B cell (primary cell): ENCODE measurements around the gene KAT2A. TPM values are rescaled to one million over a fixed set of nuclear protein-coding genes. Genes with fewer than 3 reads are reported as not detected.
A peak's percentile ranks its signal among the peaks of the same experiment; 100 is the strongest.

Source experiments
- ATAC-seq: fragments of 200-7000 bp; cut with Tn5 transposase; one replicate; pipeline ENCODE4 v1.10.0; 2021; ENCODE audit warnings: low read depth, mild to moderate bottlenecking, moderate number of reproducible peaks, moderate library complexity
- CTCF ChIA-PET: fragments of 350-600 bp; sonication (Branson Sonifier 250); formaldehyde crosslinking; loops from one replicate; lab custom pipeline; 2021; ENCODE audit warnings: antibody characterized with exemption, inconsistent platforms; lab: Charles Lee
- POLR2A ChIA-PET: fragments of 350-600 bp; sonication (Branson Sonifier 250); formaldehyde crosslinking; loops from one replicate; lab custom pipeline; 2021; ENCODE audit warnings: antibody characterized with exemption; lab: Charles Lee
- DNase-seq: peaks from one replicate; pipeline ENCODE4 v3.0.0; 2013
- H2AFZ ChIP-seq: 2 replicates; pipeline ENCODE4 v1.6.1; 2012; ENCODE audit warnings: mild to moderate bottlenecking, low read depth, low read length; ENCODE audit not compliant: insufficient read depth, poor library complexity, severe bottlenecking
- H3K27ac ChIP-seq, 2 donors: 1 replicate in 1 of 2; 2 replicates in 1 of 2; pipeline ENCODE4 v1.5.1; 2012 to 2013; ENCODE audit warnings: low read length in 2 of 2, mild to moderate bottlenecking in 2 of 2, moderate library complexity in 1 of 2
- H3K27me3 ChIP-seq, 4 experiments: fragments of 200-600 bp in 1 of 4; sonication (generic) in 1 of 4; replicated peaks in 1 of 4; 1 replicate in 2 of 4; 2 replicates in 2 of 4; pipeline versions ENCODE4 v1.6.1 to v1.7.0; 2013 to 2016; ENCODE audit warnings: low read length in 3 of 4, mild to moderate bottlenecking in 2 of 4, mixed read lengths in 1 of 4, moderate library complexity in 1 of 4; ENCODE audit not compliant: insufficient read depth in 4 of 4, control insufficient read depth in 3 of 4; ENCODE audit errors: control extremely low read depth in 1 of 4
- H3K36me3 ChIP-seq, 2 experiments: replicated peaks in 1 of 2; 1 replicate in 1 of 2; 2 replicates in 1 of 2; pipeline versions ENCODE4 v1.6.1 to v1.7.1; 2013; ENCODE audit warnings: low read length in 1 of 2; ENCODE audit not compliant: insufficient read depth in 2 of 2, control insufficient read depth in 1 of 2; ENCODE audit errors: control extremely low read depth in 1 of 2, extremely low read depth in 1 of 2
- H3K4me1 ChIP-seq, 2 donors: fragments of 200-600 bp in 1 of 2; sonication (generic) in 1 of 2; 1 replicate in 1 of 2; 2 replicates in 1 of 2; pipeline versions ENCODE4 v1.5.1 to v1.6.1; 2013 to 2017; ENCODE audit warnings: low read length in 2 of 2; ENCODE audit not compliant: control insufficient read depth in 2 of 2, insufficient read depth in 2 of 2
- H3K4me2 ChIP-seq: replicated peaks from 2 replicates; pipeline ENCODE3; 2012; ENCODE audit warnings: mild to moderate bottlenecking, low read depth, low read length; ENCODE audit not compliant: poor library complexity, severe bottlenecking
- H3K4me3 ChIP-seq, 5 experiments: fragments of 200-600 bp in 1 of 5; sonication (generic) in 1 of 5; 1 replicate in 3 of 5; 2 replicates in 2 of 5; pipeline versions ENCODE4 v1.5.1 to v1.7.0; 2011 to 2016; ENCODE audit warnings: low read length in 4 of 5, mild to moderate bottlenecking in 4 of 5, low read depth in 2 of 5, control low read depth in 1 of 5, moderate library complexity in 1 of 5; ENCODE audit not compliant: insufficient read depth in 1 of 5; ENCODE audit errors: control extremely low read depth in 1 of 5, extremely low read depth in 1 of 5
- H3K79me2 ChIP-seq: fragments of 200-600 bp; sonication (generic); one replicate; pipeline ENCODE4 v1.6.0; 2016; ENCODE audit warnings: low read length; ENCODE audit not compliant: control insufficient read depth, insufficient read depth
- H3K9ac ChIP-seq: fragments of 200-600 bp; sonication (generic); 2 replicates; pipeline ENCODE4 v1.6.1; 2017; ENCODE audit warnings: mild to moderate bottlenecking, low read length, moderate library complexity
- H3K9me3 ChIP-seq, 3 donors: one replicate each; pipeline versions ENCODE4 v1.6.1 to v1.7.1; 2013; ENCODE audit warnings: low read length in 2 of 3; ENCODE audit not compliant: control insufficient read depth in 2 of 3, insufficient read depth in 1 of 3; ENCODE audit errors: control extremely low read depth in 1 of 3
- H4K20me1 ChIP-seq: 2 replicates; pipeline ENCODE4 v1.6.0; 2012; ENCODE audit warnings: mild to moderate bottlenecking, low read length; ENCODE audit not compliant: insufficient read depth, control insufficient read depth, poor library complexity, severe bottlenecking
- H3K27ac Mint-ChIP-seq: one replicate; pipeline ENCODE4 v1.8.0; 2021; ENCODE audit warnings: mixed read lengths
- H3K27me3 Mint-ChIP-seq: one replicate; pipeline ENCODE4 v1.8.0; 2021; ENCODE audit warnings: mixed read lengths
- H3K4me1 Mint-ChIP-seq: one replicate; pipeline ENCODE4 v1.8.0; 2021; ENCODE audit warnings: mixed read lengths
- H3K4me3 Mint-ChIP-seq: one replicate; pipeline ENCODE4 v1.8.0; 2021; ENCODE audit warnings: mixed read lengths
- H3K9me3 Mint-ChIP-seq: one replicate; pipeline ENCODE4 v1.8.0; 2022; ENCODE audit warnings: mixed read lengths; ENCODE audit not compliant: insufficient read depth
- CTCF ChIP-seq: fragments of 200-600 bp; IDR thresholded peaks from one replicate; pipeline ENCODE4 v1.8.0; 2022; ENCODE audit warnings: antibody characterized with exemption, mild to moderate bottlenecking
- EZH2 ChIP-seq: IDR thresholded peaks from 2 replicates; pipeline ENCODE4 v1.6.1; 2012; ENCODE audit warnings: borderline replicate concordance, low read depth, mild to moderate bottlenecking, moderate library complexity, low read length; ENCODE audit not compliant: insufficient read depth, poor library complexity, severe bottlenecking
- WGBS: methylation state at CpG from one replicate; pipeline ENCODE4 v1.1.5; 2013; ENCODE audit warnings: missing lambda C conversion rate; ENCODE audit not compliant: insufficient coverage; 5-methylcytosine and 5-hydroxymethylcytosine counted together
- intact Hi-C: fragments of 100-400 bp; cut with micrococcal nuclease; formaldehyde crosslinking; loops from one replicate; pipeline ENCODE4 v1.10.0; 2022
- polyA plus RNA-seq: library from polyadenylated mRNA; depleted of rRNA; stranded (reverse); fragments of >200 nt; gene quantifications from 2 replicates; pipeline ENCODE4 v1.2.3, GENCODE V29; 2012
- total RNA-seq, 2 donors: library from RNA; stranded (reverse); fragments of 120-200 nt in 1 of 2; gene quantifications; 1 replicate in 1 of 2; 2 replicates in 1 of 2; pipeline versions ENCODE4 v1.2.3 to v1.2.4, GENCODE V29; 2013 to 2022

The KAT2A gene
- total and polyA plus RNA-seq, 2 donors (not counting 1 experiment from before 2014, with no cell fraction given), result 66.3 to 155 TPM

DNA sequence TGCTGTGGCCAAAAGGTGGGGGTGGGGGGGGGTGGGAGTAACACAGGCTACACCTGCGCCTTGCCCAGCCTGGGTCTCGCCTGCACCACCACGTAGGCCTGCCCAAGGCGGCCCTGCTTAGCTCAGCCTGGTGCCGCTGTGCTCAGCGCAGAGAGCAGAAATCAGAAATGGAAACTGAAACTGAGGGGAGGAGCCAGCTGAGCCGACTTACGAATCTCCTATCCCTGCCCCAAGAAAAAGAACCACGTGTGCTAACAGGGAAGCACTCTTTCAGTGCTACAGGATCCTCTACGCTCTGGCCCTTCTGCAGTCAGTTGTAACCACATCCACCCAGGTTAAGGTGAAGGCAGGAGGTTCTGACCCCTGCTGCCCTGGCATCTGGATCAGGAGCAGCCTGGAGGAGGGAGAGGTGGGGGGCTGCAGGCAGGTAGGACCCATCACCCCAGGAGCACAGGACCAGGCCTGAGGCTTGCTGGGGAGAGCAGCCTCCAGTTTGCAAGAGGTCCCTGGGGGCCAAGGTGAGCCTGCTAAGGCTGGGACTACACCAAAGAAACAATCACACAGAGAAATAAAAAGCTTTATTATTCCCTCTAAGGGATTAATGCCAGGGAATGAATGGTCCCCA, 8.5 kb downstream of the KAT2A start, which contains the start of gene DHX58:
TSS of gene DHX58 (minus strand) at position 163 of the 625 bp plus-strand sequence. CDS start 822 bp downstream, outside the sequence.
- WGBS, result 0% methylated on average over 8 of the region's 10 CpGs
- peaks cover 14% of the 10 kb centered on the region for H3K79me2 ChIP-seq
- Mint-ChIP-seq H3K27me3 (no peaks in the 10 kb centered on the region), H3K27ac (peak within 1 kb of the TSS; percentile 97), H3K4me1 (peaks cover 57% of the 10 kb centered on the region), H3K9me3 (no peaks in the 10 kb centered on the region), H3K4me3 (peak within 1 kb of the TSS; percentile 88)
- peak within 1 kb of the TSS; percentile 92 for H3K4me2 ChIP-seq
- H3K9ac ChIP-seq, result peak within 1 kb of the TSS; percentile 81
- peak; percentile 91 for DNase-seq
- intact Hi-C loops, result loop anchor here (1.0 to 10.0 kb wide), 5 partner anchors 43 to 272 kb away; partner anchors contain the start of genes KCNH4, ODAD4 and STAT3
- peak within 1 kb of the TSS; percentile 73 for H2AFZ ChIP-seq
- H3K4me1 ChIP-seq, result peaks cover 38 to 54% of the 10 kb centered on the region in 2 donors
- ATAC-seq, result peak; percentile 71
- H3K27ac ChIP-seq, result peak within 1 kb of the TSS; percentile 85 to 88
- H3K4me3 ChIP-seq, result peak within 1 kb of the TSS; percentile 26 to 77 (median 53)
- TF ChIP-seq CTCF (no peak), EZH2 (no peak)
- ChIA-PET POLR2A (interaction anchor here (0.6 to 1.9 kb wide), 10 partner anchors 8 to 253 kb away, joined by 3 to 25 read pairs (median 4); partner anchors contain the start of genes CNP, DNAJC7 and KAT2A), CTCF (interaction anchor here (0.6 to 6.9 kb wide), 15 partner anchors 12 to 435 kb away, joined by 3 to 115 read pairs (median 4); partner anchors contain the start of genes CNP, DNAJC7 and NKIRAS2)
- peaks cover 0 to 35% of the 10 kb centered on the region in 2 experiments for H3K36me3 ChIP-seq
- H3K9me3 ChIP-seq, result peaks cover 0 to 4% (median 0%) of the 10 kb centered on the region in 3 donors
- H3K27me3 ChIP-seq, result no peaks in the 10 kb centered on the region
- no peaks in the 10 kb centered on the region for H4K20me1 ChIP-seq
